Large intestine (tissue), 3 donors: ENCODE data around the gene KCNJ12. TPM values are rescaled to one million over a fixed set of nuclear protein-coding genes. Genes with fewer than 3 reads are reported as not detected.
"Not testable (repeated sequence)": the region's sequence is repeated elsewhere in the genome, so short reads cannot be mapped to it uniquely, and the experiment has no call there.

Source experiments
- DNase-seq, 2 donors: peaks; one replicate each; pipeline versions ENCODE4 v3.0.0 to v3.0.0-alpha.2; 2013
- H3K27ac ChIP-seq: one replicate; pipeline ENCODE4 v1.5.1; 2013; ENCODE audit warnings: low read length
- H3K27me3 ChIP-seq: 2 replicates; pipeline ENCODE4 v1.6.1; 2013; ENCODE audit warnings: low read length; ENCODE audit not compliant: control insufficient read depth, insufficient read depth
- H3K36me3 ChIP-seq: 2 replicates; pipeline ENCODE4 v1.6.1; 2013; ENCODE audit warnings: low read length; ENCODE audit not compliant: control insufficient read depth, insufficient read depth
- H3K4me1 ChIP-seq: one replicate; pipeline ENCODE4 v1.6.1; 2013; ENCODE audit warnings: low read length; ENCODE audit not compliant: control insufficient read depth, insufficient read depth
- H3K4me3 ChIP-seq: one replicate; pipeline ENCODE4 v1.5.1; 2013; ENCODE audit warnings: low read length
- H3K9me3 ChIP-seq: one replicate; pipeline ENCODE4 v1.6.1; 2013; ENCODE audit warnings: mild to moderate bottlenecking, low read depth, low read length, moderate library complexity; ENCODE audit not compliant: control insufficient read depth
- WGBS: methylation state at CpG from one replicate; pipeline ENCODE4 v1.1.5; 2013; ENCODE audit warnings: low lambda C conversion rate; ENCODE audit not compliant: insufficient coverage; 5-methylcytosine and 5-hydroxymethylcytosine counted together
- polyA plus RNA-seq: library from polyadenylated mRNA; unstranded; fragments of 120-200 nt; gene quantifications from one replicate; pipeline ENCODE4 v1.2.1, GENCODE V29; 2013

KCNJ12 gene
- polyA plus RNA-seq, 1 donor, result 18.4 TPM

GRCh38 chr17:21415166-21415990, 39.2 kb downstream of the KCNJ12 start:
- not testable (repeated sequence) for H3K4me1 ChIP-seq, H3K27me3 ChIP-seq, H3K27ac ChIP-seq, H3K9me3 ChIP-seq, H3K36me3 ChIP-seq, DNase-seq, H3K4me3 ChIP-seq
- no CpG with 5 or more reads among the region's 58 CpGs for WGBS

GRCh38 chr17:21416471-21416981, 40.4 kb downstream of the KCNJ12 start:
- not testable (repeated sequence) for H3K9me3 ChIP-seq, H3K27me3 ChIP-seq, H3K4me3 ChIP-seq, H3K4me1 ChIP-seq, H3K36me3 ChIP-seq, DNase-seq, H3K27ac ChIP-seq
- no CpG with 5 or more reads among the region's 30 CpGs for WGBS

- DNase-seq, H3K27me3 ChIP-seq, H3K9me3 ChIP-seq, H3K27ac ChIP-seq, H3K4me1 ChIP-seq, H3K36me3 ChIP-seq, H3K4me3 ChIP-seq: not testable (repeated sequence)
- WGBS, result no CpG with 5 or more reads among the region's 10 CpGs
Measured at GRCh38 chr17:21417349-21417748, 41.2 kb downstream of the KCNJ12 start.

GRCh38 chr17:21417921-21418320, 41.8 kb downstream of the KCNJ12 start:
- Histone ChIP-seq H3K4me3 (no peak overlapping the region), H3K27ac (no peak overlapping the region), H3K27me3 (no peaks in the 10 kb centered on the region), H3K36me3 (no peaks in the 10 kb centered on the region), H3K9me3 (no peaks in the 10 kb centered on the region), H3K4me1 (no peaks in the 10 kb centered on the region)
- WGBS, result no CpG with 5 or more reads among the region's 9 CpGs
- no peak for DNase-seq

GRCh38 chr17:21418446-21419298, 42.5 kb downstream of the KCNJ12 start:
- no peak for DNase-seq
- no peaks in the 10 kb centered on the region for H3K27me3 ChIP-seq
- no peak overlapping the region for H3K4me3 ChIP-seq
- no peaks in the 10 kb centered on the region for H3K9me3 ChIP-seq
- H3K4me1 ChIP-seq, result no peaks in the 10 kb centered on the region
- H3K36me3 ChIP-seq, result no peaks in the 10 kb centered on the region
- no peak overlapping the region for H3K27ac ChIP-seq
- WGBS, result no CpG with 5 or more reads among the region's 21 CpGs

- no peak overlapping the region for H3K27ac ChIP-seq
- no peaks in the 10 kb centered on the region for H3K4me1 ChIP-seq
- no peaks in the 10 kb centered on the region for H3K36me3 ChIP-seq
- H3K4me3 ChIP-seq, result no peak overlapping the region
- no peaks in the 10 kb centered on the region for H3K9me3 ChIP-seq
- H3K27me3 ChIP-seq, result no peaks in the 10 kb centered on the region
- 83% methylated on average over 1 of the region's 25 CpGs for WGBS
- DNase-seq, result no peak
Measured at GRCh38 chr17:21419299-21420239, 43.4 kb downstream of the KCNJ12 start.

GRCh38 chr17:21420503-21421090, 44.4 kb downstream of the KCNJ12 start:
- not testable (repeated sequence) for H3K36me3 ChIP-seq, H3K27me3 ChIP-seq, DNase-seq, H3K4me3 ChIP-seq, H3K9me3 ChIP-seq, H3K27ac ChIP-seq, H3K4me1 ChIP-seq
- WGBS, result no CpG with 5 or more reads among the region's 11 CpGs

- not testable (repeated sequence) for H3K4me1 ChIP-seq, H3K9me3 ChIP-seq, H3K27me3 ChIP-seq, H3K36me3 ChIP-seq, H3K4me3 ChIP-seq, H3K27ac ChIP-seq, DNase-seq
- no CpG with 5 or more reads among the region's 20 CpGs for whole genome bisulfite sequencing
Measured at GRCh38 chr17:21421421-21422310, 45.5 kb downstream of the KCNJ12 start.
